HG03064 (cell line): ENCODE results near the gene LUC7L3.
"Not testable (repeated sequence)": the region's sequence is repeated elsewhere in the genome, so short reads cannot be mapped to it uniquely, and the experiment has no call there.

Experiments
- ATAC-seq: cut with Tn5 transposase; IDR thresholded peaks from one replicate; pipeline ENCODE4 v1.9.1; 2021; ENCODE audit warnings: low read depth; ENCODE audit not compliant: unreplicated experiment

LUC7L3 gene

DNA sequence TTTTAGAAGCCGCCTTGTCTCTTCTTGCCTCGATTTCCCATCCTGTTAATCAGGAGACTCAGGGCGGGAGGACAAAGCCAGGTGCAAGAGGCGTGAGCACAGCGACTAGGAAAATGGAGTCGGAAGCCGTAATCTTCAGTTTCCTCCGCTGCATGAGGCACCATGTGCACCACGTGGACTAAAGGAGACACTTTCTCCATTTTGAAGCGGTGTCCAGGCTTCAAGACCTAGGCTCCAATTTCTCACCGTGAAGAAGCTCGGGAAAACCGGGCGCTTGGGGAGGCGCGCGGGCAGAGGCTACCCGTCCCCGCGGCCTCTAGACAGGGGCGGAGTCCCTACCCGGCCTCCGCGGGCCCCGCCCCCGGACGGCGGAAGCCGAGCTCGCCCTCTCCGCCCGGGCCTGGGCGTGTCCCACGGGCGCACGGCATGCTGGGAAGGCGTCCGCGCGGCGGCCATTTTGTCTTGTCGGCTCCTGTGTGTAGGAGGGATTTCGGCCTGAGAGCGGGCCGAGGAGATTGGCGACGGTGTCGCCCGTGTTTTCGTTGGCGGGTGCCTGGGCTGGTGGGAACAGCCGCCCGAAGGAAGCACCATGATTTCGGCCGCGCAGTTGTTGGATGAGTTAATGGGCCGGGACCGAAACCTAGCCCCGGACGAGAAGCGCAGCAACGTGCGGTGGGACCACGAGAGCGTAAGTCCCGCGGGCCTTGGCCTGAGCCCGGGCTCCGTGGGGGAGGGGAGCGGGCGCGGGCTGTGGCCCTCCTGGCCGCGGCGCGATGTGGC is at the start of gene LUC7L3:
LUC7L3 (plus strand) TSS at position 460 of the 780 bp plus-strand sequence; CDS start at position 590, 130 bp downstream.
- ATAC-seq: peak; percentile 83

DNA sequence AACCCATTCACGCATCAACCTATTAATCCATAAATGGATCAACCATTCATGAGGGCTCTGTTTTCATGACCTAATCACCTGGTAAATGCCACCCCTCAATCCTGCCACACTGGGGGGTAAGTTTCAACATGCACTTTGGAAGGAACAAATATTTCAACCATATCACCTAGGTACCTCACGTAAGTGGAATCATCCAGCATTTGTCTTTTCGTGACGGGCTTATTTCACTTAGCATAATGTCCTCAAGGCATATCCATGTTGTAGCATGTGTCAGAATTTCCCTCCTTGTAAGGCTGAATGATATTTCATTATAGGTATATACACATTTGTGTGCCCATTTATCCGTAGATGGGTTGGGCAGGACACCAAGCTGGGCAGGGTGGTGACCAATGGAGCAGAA is 47.3 kb upstream of the LUC7L3 start:
- no peak for ATAC-seq

DNA sequence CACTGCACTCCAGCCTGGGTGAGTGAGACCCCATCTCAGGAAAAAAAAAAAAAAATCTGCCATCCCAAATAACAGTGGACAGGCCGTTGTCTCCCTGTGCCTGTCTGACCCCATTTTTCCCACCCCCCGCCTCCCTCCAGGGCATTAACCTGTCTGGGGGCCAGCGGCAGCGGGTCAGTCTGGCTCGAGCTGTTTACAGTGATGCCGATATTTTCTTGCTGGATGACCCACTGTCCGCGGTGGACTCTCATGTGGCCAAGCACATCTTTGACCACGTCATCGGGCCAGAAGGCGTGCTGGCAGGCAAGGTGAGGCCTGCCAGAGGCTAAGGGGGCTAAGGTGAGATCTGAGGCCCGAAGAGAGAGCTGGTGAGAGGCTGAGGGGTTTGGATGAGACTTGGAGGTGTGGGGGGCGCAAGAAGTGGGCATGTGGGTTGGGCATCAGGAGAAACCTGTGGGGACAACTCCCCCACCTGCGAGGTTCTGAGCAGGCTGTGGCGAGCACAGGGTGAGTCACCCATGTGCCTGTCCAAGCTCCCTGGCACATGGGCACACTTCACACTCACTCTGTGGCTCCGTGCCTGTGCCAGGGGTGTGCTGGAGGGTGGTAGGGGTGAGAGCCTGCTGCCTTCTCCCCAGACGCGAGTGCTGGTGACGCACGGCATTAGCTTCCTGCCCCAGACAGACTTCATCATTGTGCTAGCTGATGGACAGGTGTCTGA is 46.4 kb upstream of the LUC7L3 start:
- ATAC-seq: no peak

DNA sequence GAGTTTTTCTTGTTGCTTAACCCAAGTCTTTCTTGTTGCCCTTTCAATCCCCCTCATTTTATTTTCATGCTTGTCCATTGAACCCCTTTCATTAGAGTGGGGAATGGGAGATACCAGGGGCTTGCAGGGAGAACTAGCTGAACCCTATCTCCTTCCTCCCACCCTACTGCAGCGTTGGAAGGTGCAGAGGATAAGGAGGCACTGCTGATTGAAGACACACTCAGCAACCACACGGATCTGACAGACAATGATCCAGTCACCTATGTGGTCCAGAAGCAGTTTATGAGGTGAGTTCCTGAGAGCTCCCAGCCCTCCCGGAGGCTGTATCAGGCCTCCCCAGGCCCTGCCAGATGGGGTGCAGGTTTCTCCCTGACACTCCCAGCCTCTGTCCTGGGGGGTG is 44.2 kb upstream of the LUC7L3 start:
- ATAC-seq: no peak

GRCh38 chr17:50675627-50676026 is 43.8 kb upstream of the LUC7L3 start:
- no peak for ATAC-seq

GRCh38 chr17:50676065-50676975 is 43.1 kb upstream of the LUC7L3 start:
- ATAC-seq: no peak

DNA sequence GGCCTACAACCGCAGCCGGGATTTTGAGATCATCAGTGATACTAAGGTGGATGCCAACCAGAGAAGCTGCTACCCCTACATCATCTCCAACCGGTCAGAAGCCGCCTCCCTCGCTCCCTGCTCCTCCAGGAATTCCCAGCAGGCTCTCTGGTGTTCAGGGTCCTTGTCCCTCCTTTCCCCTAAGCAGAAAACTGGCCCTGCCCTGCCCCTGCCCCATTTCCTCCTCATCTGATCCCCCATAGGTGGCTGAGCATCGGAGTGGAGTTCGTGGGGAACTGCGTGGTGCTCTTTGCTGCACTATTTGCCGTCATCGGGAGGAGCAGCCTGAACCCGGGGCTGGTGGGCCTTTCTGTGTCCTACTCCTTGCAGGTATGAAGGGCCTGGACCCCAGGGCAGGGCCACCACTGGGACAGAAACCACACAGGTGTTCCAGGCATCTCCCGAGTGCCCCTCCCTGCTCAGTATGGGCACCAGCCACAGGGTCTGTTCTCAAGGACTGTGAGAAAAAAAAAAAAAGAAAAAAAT is 41.5 kb upstream of the LUC7L3 start:
- no peak for ATAC-seq

DNA sequence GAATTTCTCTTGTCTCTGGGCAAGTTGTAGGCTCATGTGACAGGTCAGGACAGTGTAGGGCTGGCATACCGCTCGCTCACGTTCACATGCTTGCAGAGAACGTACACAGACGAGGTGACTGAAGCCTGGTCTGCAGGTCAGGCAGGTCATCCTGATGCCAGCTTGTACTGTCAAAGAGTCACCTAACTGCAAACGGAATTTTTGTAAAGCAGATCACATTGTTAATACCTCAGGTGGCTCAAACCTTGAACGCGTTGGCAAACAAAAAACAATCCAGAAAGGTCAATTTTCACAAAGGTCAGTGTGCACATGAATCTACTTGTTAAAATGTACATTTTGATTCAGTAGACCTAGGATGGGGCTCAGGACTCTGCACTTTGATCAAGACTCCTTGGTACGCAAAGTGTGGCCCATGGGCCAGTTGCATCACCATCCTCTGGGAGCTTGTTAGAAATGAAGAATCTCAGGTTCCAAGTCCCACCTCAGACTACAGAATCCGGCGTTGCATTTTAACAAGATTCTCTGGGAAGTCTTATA is 40.3 kb upstream of the LUC7L3 start:
- ATAC-seq: no peak

DNA sequence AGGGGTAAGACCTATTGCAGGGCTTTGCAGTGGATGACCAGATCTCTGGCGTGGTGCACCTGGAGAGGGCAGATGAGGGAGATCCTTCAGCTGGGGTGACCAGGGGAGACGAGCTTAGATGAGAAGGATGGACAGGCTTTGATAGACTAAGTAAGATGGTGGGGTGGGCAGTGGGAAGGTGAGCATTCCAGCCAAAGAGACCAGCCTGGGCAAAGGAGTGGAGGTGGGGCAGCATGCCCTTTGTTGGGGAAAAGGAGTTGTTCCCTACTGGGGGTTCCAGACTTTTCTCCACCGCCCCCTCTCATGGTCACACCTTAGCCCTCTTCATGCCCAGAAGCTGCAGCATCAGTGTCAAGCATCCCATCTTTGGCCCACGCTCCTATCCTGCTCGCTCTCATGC is 39.3 kb upstream of the LUC7L3 start:
- ATAC-seq: no peak

DNA sequence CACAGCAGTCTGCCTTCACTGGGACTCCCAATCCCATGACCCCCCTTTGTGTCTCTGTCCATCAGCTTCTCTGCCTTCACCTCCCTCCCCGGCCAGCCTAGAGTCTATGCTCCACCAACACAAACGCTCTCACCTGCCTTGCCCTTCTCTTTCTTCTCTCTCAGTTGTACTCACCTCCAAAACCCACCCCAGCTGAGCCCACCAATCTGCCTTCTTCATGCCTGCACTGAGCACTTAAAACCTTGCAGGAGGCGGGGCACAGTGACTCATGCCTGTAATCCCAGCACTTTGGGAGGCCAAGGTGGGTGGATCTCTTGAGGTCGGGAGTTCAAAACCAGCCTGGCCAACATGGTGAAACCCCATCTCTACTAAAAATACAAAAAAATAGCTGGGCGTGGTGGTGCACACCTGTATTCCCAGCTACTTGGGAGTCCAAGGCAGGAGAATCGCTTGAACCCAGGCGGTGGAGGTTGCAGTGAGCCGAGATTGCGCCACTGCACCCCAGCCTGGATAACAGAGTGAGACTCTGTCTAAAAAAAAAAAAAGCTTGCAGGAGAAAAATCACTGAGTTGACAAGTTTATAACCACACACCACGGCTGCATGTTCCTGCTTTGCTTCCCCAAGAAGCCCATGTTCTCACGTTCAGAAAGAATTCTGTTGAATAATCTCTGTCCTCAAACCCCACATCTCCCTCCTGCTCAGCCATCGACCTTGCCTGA is 38.7 kb upstream of the LUC7L3 start:
- not testable (repeated sequence) for ATAC-seq

DNA sequence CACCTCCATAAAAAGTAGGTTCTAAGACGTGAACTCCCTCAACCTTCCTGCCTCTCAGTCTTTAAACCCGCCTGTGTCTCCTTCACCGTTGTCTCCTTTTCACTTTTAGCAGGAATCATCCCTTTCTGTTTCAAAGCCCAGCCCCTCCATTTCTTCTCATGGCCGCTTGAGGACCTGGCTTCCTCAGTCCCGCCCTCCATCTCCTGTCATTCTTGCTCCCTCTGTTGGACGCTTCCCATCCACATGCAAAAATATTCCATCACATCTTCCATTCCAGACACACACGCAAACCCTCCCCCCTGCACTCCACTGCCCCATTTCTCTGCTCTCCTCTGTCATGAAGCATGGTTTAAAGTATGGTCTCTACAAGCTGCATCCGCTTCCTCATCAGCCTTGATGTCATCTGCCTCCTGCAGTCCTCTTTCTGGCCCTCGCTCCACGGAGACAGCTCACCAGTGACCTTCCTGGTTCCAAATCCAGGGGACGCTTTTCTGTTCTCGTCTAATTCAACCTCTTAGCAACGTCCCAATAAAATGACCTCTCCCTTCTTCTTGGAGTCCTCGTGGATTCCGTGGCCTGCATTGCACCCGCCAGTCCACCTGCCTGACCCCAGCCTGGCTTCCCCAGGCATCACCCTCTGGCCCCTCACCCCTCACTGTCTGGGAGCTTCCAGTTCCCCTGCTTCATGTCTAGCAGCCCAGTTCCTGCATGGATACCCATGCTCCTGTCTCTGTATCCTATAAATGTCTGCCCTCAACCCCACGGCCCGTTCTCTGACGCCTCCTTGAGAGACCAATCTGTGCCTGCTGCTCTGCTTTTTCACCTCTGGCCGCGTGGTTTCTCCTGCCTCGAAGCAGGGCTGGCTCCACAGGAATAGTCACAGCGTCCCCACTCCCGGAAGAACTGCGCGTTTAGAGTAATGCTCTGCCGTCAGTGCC is 37.9 kb upstream of the LUC7L3 start:
- no peak for ATAC-seq

- ATAC-seq: no peak
Observed at GRCh38 chr17:50682441-50682840, 37.0 kb upstream of the LUC7L3 start.

DNA sequence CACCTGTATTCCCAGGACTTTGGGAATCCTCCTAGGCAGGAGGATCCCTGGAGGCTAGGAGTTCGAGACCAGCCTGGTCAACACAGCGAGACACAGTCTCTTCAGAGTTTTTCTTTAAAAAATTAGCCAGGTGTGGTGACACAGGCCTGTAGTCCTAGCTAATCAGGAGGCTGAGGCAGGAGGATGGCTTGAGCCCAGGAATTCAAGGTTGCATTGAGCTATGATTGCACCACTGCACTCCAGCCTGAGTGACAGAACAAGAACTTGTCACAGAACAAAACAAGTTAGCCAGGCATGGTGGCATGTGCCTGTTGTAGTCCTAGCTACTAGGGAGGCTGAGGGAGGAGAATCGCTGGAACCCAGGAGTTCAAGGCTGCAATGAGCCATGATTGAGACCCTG is 36.5 kb upstream of the LUC7L3 start:
- ATAC-seq: no peak

GRCh38 chr17:50683434-50684287 is 35.7 kb upstream of the LUC7L3 start:
- no peak for ATAC-seq

- no peak for ATAC-seq
Observed at GRCh38 chr17:50684288-50684611, 35.2 kb upstream of the LUC7L3 start.

GRCh38 chr17:50684612-50685333 is 34.6 kb upstream of the LUC7L3 start:
- ATAC-seq: no peak

GRCh38 chr17:50685334-50685665 is 34.1 kb upstream of the LUC7L3 start:
- no peak for ATAC-seq
